Measurements from ENCODE around the gene GPR137. TPM values are rescaled to one million over a fixed set of nuclear protein-coding genes. Genes with fewer than 3 reads are reported as not detected.
A peak's percentile ranks its signal among the peaks of the same experiment; 100 is the strongest.

GPR137 gene
- total and polyA plus RNA-seq, 9 donors = 7.7 to 30.7 (median 19.6) TPM

GRCh38 chr11:64330888-64331287 is 45.2 kb downstream of the GPR137 start:
- DNase-seq = no peak
- H3K27me3 ChIP-seq (ENCODE audit: control insufficient read depth, insufficient read depth, low read length) = peaks cover 4% of the 10 kb centered on the region
- no peaks in the 10 kb centered on the region for H3K36me3 ChIP-seq (ENCODE audit: control insufficient read depth, insufficient read depth, low read length)
- peaks cover 3% of the 10 kb centered on the region for H3K4me1 ChIP-seq (ENCODE audit: control insufficient read depth, insufficient read depth, low read length)
- peaks cover 3% of the 10 kb centered on the region for H3K9me3 ChIP-seq (replicated peaks; ENCODE audit: control insufficient read depth, low read depth, low read length)
- 91% methylated on average over 7 of the region's 11 CpGs for WGBS (ENCODE audit: insufficient coverage)
- H3K27ac ChIP-seq (ENCODE audit: low read length) = no peak overlapping the region
- H3K4me3 ChIP-seq (ENCODE audit: low read length) = no peak overlapping the region

- WGBS (ENCODE audit: insufficient coverage) = 53% methylated on average over 19 of the region's 20 CpGs
- Histone ChIP-seq H3K36me3 (ENCODE audit: control insufficient read depth, insufficient read depth, low read length) (no peaks in the 10 kb centered on the region), H3K9me3 (replicated peaks; ENCODE audit: control insufficient read depth, low read depth, low read length) (peaks cover 3% of the 10 kb centered on the region), H3K27me3 (ENCODE audit: control insufficient read depth, insufficient read depth, low read length) (peaks cover 4% of the 10 kb centered on the region), H3K4me1 (ENCODE audit: control insufficient read depth, insufficient read depth, low read length) (peaks cover 3% of the 10 kb centered on the region), H3K27ac (ENCODE audit: low read length) (no peak overlapping the region), H3K4me3 (ENCODE audit: low read length) (no peak overlapping the region)
- peak; percentile 61 for DNase-seq
These were observed 46.1 kb downstream of the GPR137 start for GRCh38 chr11:64331569-64332371.

DNA sequence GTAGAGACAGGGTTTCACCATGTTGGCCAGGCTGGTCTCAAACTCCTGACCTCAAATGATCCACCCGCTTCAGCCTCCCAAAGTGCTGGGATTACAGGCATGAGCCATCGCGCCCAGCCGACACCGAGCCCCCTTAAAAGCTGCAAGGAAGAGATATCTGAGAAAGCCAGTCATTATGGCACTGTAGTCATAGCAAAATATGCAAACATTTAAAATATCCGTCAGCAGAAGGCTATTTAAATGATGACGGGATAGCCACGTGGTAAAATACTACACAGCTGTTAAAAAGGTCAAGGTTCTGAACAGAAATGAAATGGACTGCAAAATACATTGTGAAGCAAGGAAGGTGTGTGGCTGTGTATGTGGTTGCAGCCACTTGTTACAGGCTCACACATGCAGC is 47.9 kb downstream of the GPR137 start:
- DNase-seq = no peak
- Histone ChIP-seq H3K9me3 (replicated peaks; ENCODE audit: control insufficient read depth, low read depth, low read length) (no peaks in the 10 kb centered on the region), H3K27ac (ENCODE audit: low read length) (no peak overlapping the region), H3K27me3 (ENCODE audit: control insufficient read depth, insufficient read depth, low read length) (peaks cover 4% of the 10 kb centered on the region), H3K4me1 (ENCODE audit: control insufficient read depth, insufficient read depth, low read length) (peaks cover 3% of the 10 kb centered on the region), H3K36me3 (ENCODE audit: control insufficient read depth, insufficient read depth, low read length) (no peaks in the 10 kb centered on the region), H3K4me3 (ENCODE audit: low read length) (no peak overlapping the region)
- 100% methylated on average over 6 of the region's 8 CpGs for WGBS (ENCODE audit: insufficient coverage)

- no peaks in the 10 kb centered on the region for H3K36me3 ChIP-seq (ENCODE audit: control insufficient read depth, insufficient read depth, low read length)
- no peaks in the 10 kb centered on the region for H3K9me3 ChIP-seq (replicated peaks; ENCODE audit: control insufficient read depth, low read depth, low read length)
- no CpG with 5 or more reads among the region's 13 CpGs for WGBS (ENCODE audit: insufficient coverage)
- DNase-seq = no peak
- H3K27ac ChIP-seq (ENCODE audit: low read length) = no peak overlapping the region
- no peaks in the 10 kb centered on the region for H3K27me3 ChIP-seq (ENCODE audit: control insufficient read depth, insufficient read depth, low read length)
- H3K4me1 ChIP-seq (ENCODE audit: control insufficient read depth, insufficient read depth, low read length) = peaks cover 3% of the 10 kb centered on the region
- no peak overlapping the region for H3K4me3 ChIP-seq (ENCODE audit: low read length)
These were observed 49.4 kb downstream of the GPR137 start for GRCh38 chr11:64334764-64335735.

DNA sequence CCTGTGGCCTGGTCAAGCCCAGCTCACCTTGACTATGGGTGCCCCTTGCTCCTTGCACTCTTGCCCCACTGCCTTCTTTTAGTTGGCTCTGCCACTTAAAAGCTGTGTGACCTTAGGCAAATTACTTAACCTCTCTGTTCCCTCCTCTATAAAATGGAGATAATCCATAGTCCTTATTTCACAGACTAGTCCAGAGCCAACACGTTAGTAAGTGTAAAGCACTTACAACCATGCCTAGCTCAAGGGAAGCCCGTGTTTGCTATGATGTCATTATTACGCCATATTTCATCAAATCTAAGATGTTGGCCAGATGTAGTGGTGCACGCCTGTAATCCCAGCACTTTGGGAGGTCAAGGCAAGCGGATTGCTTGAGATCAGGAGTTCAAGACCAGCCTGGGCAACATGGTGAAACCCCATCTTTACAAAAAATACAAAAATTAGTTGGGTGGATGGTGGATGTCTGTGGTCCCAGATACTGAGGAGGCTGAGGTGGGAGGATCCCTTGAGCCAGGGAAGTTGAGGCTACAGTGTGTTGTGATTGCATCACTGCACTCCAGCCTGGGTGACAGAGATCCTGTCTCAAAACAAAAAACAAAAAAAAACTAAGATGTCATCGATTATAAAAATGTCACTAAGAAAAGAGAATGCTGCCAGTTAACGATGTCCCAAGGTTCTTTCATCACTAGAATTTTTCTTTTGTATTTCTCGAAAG is 52.0 kb downstream of the GPR137 start:
- 68% methylated on average over 3 of the region's 8 CpGs for WGBS (ENCODE audit: insufficient coverage)

GRCh38 chr11:64338716-64339115 is 53.1 kb downstream of the GPR137 start:
- Histone ChIP-seq H3K4me3 (ENCODE audit: low read length) (no peak overlapping the region), H3K27ac (ENCODE audit: low read length) (no peak overlapping the region), H3K27me3 (ENCODE audit: control insufficient read depth, insufficient read depth, low read length) (peaks cover 10% of the 10 kb centered on the region), H3K4me1 (ENCODE audit: control insufficient read depth, insufficient read depth, low read length) (peaks cover 26% of the 10 kb centered on the region), H3K9me3 (replicated peaks; ENCODE audit: control insufficient read depth, low read depth, low read length) (no peaks in the 10 kb centered on the region), H3K36me3 (ENCODE audit: control insufficient read depth, insufficient read depth, low read length) (no peaks in the 10 kb centered on the region)
- WGBS (ENCODE audit: insufficient coverage) = 75% methylated on average over 4 of the region's 8 CpGs
- no peak for DNase-seq

More for the DNA sequence above, 52.0 kb downstream of the GPR137 start:
- Histone ChIP-seq H3K4me3 (ENCODE audit: low read length) (no peak overlapping the region), H3K4me1 (ENCODE audit: control insufficient read depth, insufficient read depth, low read length) (peaks cover 17% of the 10 kb centered on the region), H3K27ac (ENCODE audit: low read length) (no peak overlapping the region), H3K27me3 (ENCODE audit: control insufficient read depth, insufficient read depth, low read length) (peaks cover 10% of the 10 kb centered on the region), H3K9me3 (replicated peaks; ENCODE audit: control insufficient read depth, low read depth, low read length) (no peaks in the 10 kb centered on the region), H3K36me3 (ENCODE audit: control insufficient read depth, insufficient read depth, low read length) (no peaks in the 10 kb centered on the region)
- no peak for DNase-seq

Other genes starting within 250 kb of the GPR137 start
- 1.2 TPM for gene FLRT1, start 249.9 kb upstream of the GPR137 start, total RNA-seq
- gene FLRT1, start 249.9 kb upstream of the GPR137 start, polyA plus RNA-seq (ENCODE audit: insufficient read depth in 1 of 8, insufficient read length in 8 of 8, low replicate concordance in 1 of 8) = 1 to 10 TPM; 2.1 to 6.2 (median 3.0) TPM
- gene MACROD1, start 119.7 kb upstream of the GPR137 start, total RNA-seq = 107 TPM
- 10 to 100 TPM; 46.1 to 82.9 (median 63.1) TPM for gene MACROD1, start 119.7 kb upstream of the GPR137 start, polyA plus RNA-seq (ENCODE audit: insufficient read depth in 1 of 8, insufficient read length in 8 of 8, low replicate concordance in 1 of 8)
- gene STIP1, start 99.7 kb upstream of the GPR137 start, total RNA-seq = 90.7 TPM
- 100 to 1,000 TPM; 120 to 141 (median 128) TPM for gene STIP1, start 99.7 kb upstream of the GPR137 start, polyA plus RNA-seq (ENCODE audit: insufficient read depth in 1 of 8, insufficient read length in 8 of 8, low replicate concordance in 1 of 8)
- gene FERMT3, start 79.1 kb upstream of the GPR137 start, total RNA-seq = 4.9 TPM
- 10 to 100 TPM in 5 of 8 donors, 1 to 10 TPM in 3; 6.0 to 12.2 (median 10.3) TPM for gene FERMT3, start 79.1 kb upstream of the GPR137 start, polyA plus RNA-seq (ENCODE audit: insufficient read depth in 1 of 8, insufficient read length in 8 of 8, low replicate concordance in 1 of 8)
- gene TRPT1, start 59.7 kb upstream of the GPR137 start, total RNA-seq = 70.7 TPM
- 10 to 100 TPM; 42.3 to 78.9 (median 62.9) TPM for gene TRPT1, start 59.7 kb upstream of the GPR137 start, polyA plus RNA-seq (ENCODE audit: insufficient read depth in 1 of 8, insufficient read length in 8 of 8, low replicate concordance in 1 of 8)
- gene NUDT22, start 59.6 kb upstream of the GPR137 start, total RNA-seq = 27.6 TPM
- 10 to 100 TPM; 16.2 to 25.8 (median 21.6) TPM for gene NUDT22, start 59.6 kb upstream of the GPR137 start, polyA plus RNA-seq (ENCODE audit: insufficient read depth in 1 of 8, insufficient read length in 8 of 8, low replicate concordance in 1 of 8)
- gene DNAJC4, start 55.3 kb upstream of the GPR137 start, total RNA-seq = 13.6 TPM
- gene DNAJC4, start 55.3 kb upstream of the GPR137 start, polyA plus RNA-seq (ENCODE audit: insufficient read depth in 1 of 8, insufficient read length in 8 of 8, low replicate concordance in 1 of 8) = 10 to 100 TPM; 48.7 to 75.1 (median 53.1) TPM
- 54.0 TPM for gene VEGFB, start 51.3 kb upstream of the GPR137 start, total RNA-seq
- gene VEGFB, start 51.3 kb upstream of the GPR137 start, polyA plus RNA-seq (ENCODE audit: insufficient read depth in 1 of 8, insufficient read length in 8 of 8, low replicate concordance in 1 of 8) = 100 to 1,000 TPM in 3 of 8 donors, 10 to 100 TPM in 5; 86.1 to 109 (median 92.7) TPM
- gene FKBP2, start 44.8 kb upstream of the GPR137 start, total RNA-seq = 40.4 TPM
- 10 to 100 TPM; 40.6 to 60.6 (median 53.9) TPM for gene FKBP2, start 44.8 kb upstream of the GPR137 start, polyA plus RNA-seq (ENCODE audit: insufficient read depth in 1 of 8, insufficient read length in 8 of 8, low replicate concordance in 1 of 8)
- gene PPP1R14B, start 38.9 kb upstream of the GPR137 start, total RNA-seq = 252 TPM
- gene PPP1R14B, start 38.9 kb upstream of the GPR137 start, polyA plus RNA-seq (ENCODE audit: insufficient read depth in 1 of 8, insufficient read length in 8 of 8, low replicate concordance in 1 of 8) = 100 to 1,000 TPM; 170 to 222 (median 194) TPM
- 10.4 TPM for gene PLCB3, start 34.3 kb upstream of the GPR137 start, total RNA-seq
- 10 to 100 TPM in 7 of 8 donors, 1 to 10 TPM in 1; 9.9 to 17.6 (median 13.0) TPM for gene PLCB3, start 34.3 kb upstream of the GPR137 start, polyA plus RNA-seq (ENCODE audit: insufficient read depth in 1 of 8, insufficient read length in 8 of 8, low replicate concordance in 1 of 8)
- gene BAD, start 1.2 kb upstream of the GPR137 start, total RNA-seq = 52.2 TPM
- gene BAD, start 1.2 kb upstream of the GPR137 start, polyA plus RNA-seq (ENCODE audit: insufficient read depth in 1 of 8, insufficient read length in 8 of 8, low replicate concordance in 1 of 8) = 10 to 100 TPM; 28.0 to 38.8 (median 34.4) TPM
- gene KCNK4, start 5.5 kb downstream of the GPR137 start, total RNA-seq = 0.13 TPM
- gene KCNK4, start 5.5 kb downstream of the GPR137 start, polyA plus RNA-seq (ENCODE audit: insufficient read depth in 1 of 8, insufficient read length in 8 of 8, low replicate concordance in 1 of 8) = under 1 TPM in 1 of 8 donors, not detected in 7; 0.08 TPM
- not detected for gene CATSPERZ, start 14.5 kb downstream of the GPR137 start, total RNA-seq
- under 1 TPM in 1 of 8 donors, not detected in 7; 0.14 TPM for gene CATSPERZ, start 14.5 kb downstream of the GPR137 start, polyA plus RNA-seq (ENCODE audit: insufficient read depth in 1 of 8, insufficient read length in 8 of 8, low replicate concordance in 1 of 8)
- gene ESRRA, start 19.7 kb downstream of the GPR137 start, total RNA-seq = 30.1 TPM
- gene ESRRA, start 19.7 kb downstream of the GPR137 start, polyA plus RNA-seq (ENCODE audit: insufficient read depth in 1 of 8, insufficient read length in 8 of 8, low replicate concordance in 1 of 8) = 10 to 100 TPM; 26.1 to 35.9 (median 30.5) TPM
- gene TRMT112, start 31.7 kb downstream of the GPR137 start, total RNA-seq = 306 TPM
- gene TRMT112, start 31.7 kb downstream of the GPR137 start, polyA plus RNA-seq (ENCODE audit: insufficient read depth in 1 of 8, insufficient read length in 8 of 8, low replicate concordance in 1 of 8) = 100 to 1,000 TPM; 177 to 218 (median 197) TPM
- 144 TPM for gene PRDX5, start 32.3 kb downstream of the GPR137 start, total RNA-seq
- gene PRDX5, start 32.3 kb downstream of the GPR137 start, polyA plus RNA-seq (ENCODE audit: insufficient read depth in 1 of 8, insufficient read length in 8 of 8, low replicate concordance in 1 of 8) = 100 to 1,000 TPM; 128 to 175 (median 165) TPM
- gene CCDC88B, start 54.4 kb downstream of the GPR137 start, total RNA-seq = 2.8 TPM
- 1 to 10 TPM; 2.8 to 5.6 (median 4.5) TPM for gene CCDC88B, start 54.4 kb downstream of the GPR137 start, polyA plus RNA-seq (ENCODE audit: insufficient read depth in 1 of 8, insufficient read length in 8 of 8, low replicate concordance in 1 of 8)
- gene RPS6KA4, start 73.3 kb downstream of the GPR137 start, total RNA-seq = 14.1 TPM
- gene RPS6KA4, start 73.3 kb downstream of the GPR137 start, polyA plus RNA-seq (ENCODE audit: insufficient read depth in 1 of 8, insufficient read length in 8 of 8, low replicate concordance in 1 of 8) = 10 to 100 TPM; 13.3 to 19.8 (median 16.0) TPM

All from muscle of leg (tissue), 11 donors.